ENCODE results near the gene NPAS4.
"Not testable (repeated sequence)": the region's sequence is repeated elsewhere in the genome, so short reads cannot be mapped to it uniquely, and the experiment has no call there.

NPAS4 gene

GRCh38 chr11:66437979-66438503, 17.2 kb downstream of the NPAS4 start (continued):
- TF ChIP-seq, protein P1, sequence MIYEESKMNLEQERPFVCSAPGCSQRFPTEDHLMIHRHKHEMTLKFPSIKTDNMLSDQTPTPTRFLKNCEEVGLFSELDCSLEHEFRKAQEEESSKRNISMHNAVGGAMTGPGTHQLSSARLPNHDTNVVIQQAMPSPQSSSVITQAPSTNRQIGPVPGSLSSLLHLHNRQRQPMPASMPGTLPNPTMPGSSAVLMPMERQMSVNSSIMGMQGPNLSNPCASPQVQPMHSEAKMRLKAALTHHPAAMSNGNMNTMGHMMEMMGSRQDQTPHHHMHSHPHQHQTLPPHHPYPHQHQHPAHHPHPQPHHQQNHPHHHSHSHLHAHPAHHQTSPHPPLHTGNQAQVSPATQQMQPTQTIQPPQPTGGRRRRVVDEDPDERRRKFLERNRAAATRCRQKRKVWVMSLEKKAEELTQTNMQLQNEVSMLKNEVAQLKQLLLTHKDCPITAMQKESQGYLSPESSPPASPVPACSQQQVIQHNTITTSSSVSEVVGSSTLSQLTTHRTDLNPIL (CRISPR knock-in tag; IDR thresholded peaks at IDR 0.05; ENCODE audit: low read depth): no peak
- TF ChIP-seq TCF4 (CRISPR knock-in tag; IDR thresholded peaks at IDR 0.05; ENCODE audit: borderline replicate concordance): no peak

DNA sequence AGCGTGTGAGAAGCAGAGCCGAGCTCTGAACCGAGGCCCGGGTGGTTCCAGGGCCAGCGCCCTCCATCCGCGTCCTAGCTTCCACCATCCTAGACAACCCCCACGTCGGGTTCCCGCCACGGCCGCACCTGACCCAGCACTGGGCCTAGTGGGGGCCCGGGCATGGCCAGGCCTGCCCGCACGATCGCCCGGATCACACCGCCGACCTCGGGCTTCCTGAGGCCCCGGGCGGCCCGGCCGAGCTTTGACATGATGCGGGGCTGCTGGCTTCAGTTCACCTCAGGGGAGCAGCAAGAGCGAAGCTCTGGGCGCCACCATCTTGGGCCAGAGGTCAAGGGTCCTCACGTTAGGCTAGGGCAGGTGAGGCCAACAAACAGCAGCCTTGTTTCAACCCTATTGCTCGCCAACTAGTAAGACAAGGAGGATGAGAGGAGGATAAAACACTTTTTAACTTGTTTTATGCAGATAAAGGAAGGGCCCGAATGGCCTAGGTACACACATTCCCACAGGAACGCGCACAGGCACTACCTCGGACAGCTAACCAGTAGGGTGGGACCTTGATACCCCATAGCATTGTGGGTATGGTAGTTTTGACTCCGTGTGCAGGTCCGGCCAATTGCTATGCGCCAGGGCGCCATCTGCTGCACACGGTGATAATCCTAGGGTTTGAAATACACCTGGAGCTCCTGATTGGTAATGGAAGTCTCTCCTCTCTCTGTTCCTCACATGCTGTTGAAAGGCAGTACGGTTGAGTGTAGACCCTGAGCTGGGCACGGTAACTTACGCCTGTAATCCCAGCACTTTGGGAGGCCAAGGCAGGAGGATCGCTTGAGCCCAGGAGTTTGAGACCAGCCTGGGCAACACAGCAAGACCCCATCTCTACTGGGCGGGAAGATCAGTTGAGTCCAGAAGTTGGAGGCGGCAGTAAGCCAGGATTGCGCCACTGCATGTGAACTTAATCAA, 17.9 kb downstream of the NPAS4 start, which contains the start of gene MRPL11:
Gene MRPL11, minus strand, starts transcription at position 345 of the 963 bp plus-strand sequence. Its CDS starts 94 bp downstream, at position 251.
- TF ChIP-seq CSDC2 (CRISPR knock-in tag; IDR thresholded peaks at IDR 0.05): no peak
- no peak for TF ChIP-seq TCF4 (CRISPR knock-in tag; IDR thresholded peaks at IDR 0.05; ENCODE audit: borderline replicate concordance)
- no peak for TF ChIP-seq OSR1 (CRISPR knock-in tag; IDR thresholded peaks at IDR 0.05)
- peak; percentile 97 for ATAC-seq

GRCh38 chr11:66440101-66440939, 19.5 kb downstream of the NPAS4 start:
- ATAC-seq: not testable (repeated sequence)

- ATAC-seq: not testable (repeated sequence)
Measured at GRCh38 chr11:66440940-66441282, 20.1 kb downstream of the NPAS4 start.

DNA sequence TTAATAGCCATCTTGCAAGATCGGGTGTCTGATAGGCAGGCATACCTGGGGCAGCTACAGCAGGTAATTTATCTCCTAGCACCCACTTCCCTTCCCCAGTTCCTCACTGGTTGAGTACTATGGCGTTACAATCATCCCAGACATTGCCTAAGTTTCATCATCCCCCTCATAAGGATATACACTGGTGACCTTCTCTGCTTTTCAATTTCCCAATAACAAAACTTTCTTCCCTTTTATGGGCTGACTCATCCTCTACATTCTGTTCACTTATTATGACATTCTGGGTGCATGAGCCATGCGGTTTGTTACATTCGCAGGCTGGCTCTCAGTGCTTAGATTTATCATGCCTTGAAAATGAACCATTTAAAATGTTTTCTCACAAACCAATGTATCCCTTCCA, 22.8 kb downstream of the NPAS4 start:
- peak; percentile 46; the same call in 2 of the 3 replicates for ATAC-seq

GRCh38 chr11:66447012-66447411, 26.2 kb downstream of the NPAS4 start:
- no peak for TF ChIP-seq ZFP3 (CRISPR knock-in tag; IDR thresholded peaks at IDR 0.05)
- TF ChIP-seq GLIS3 (CRISPR knock-in tag; IDR thresholded peaks at IDR 0.05): no peak
- no peak for TF ChIP-seq ISL1 (CRISPR knock-in tag; IDR thresholded peaks at IDR 0.05)
- ATAC-seq: no peak

More for the DNA sequence above, 22.8 kb downstream of the NPAS4 start:
- TF ChIP-seq GLIS3 (CRISPR knock-in tag; IDR thresholded peaks at IDR 0.05) (no peak), ZFP3 (CRISPR knock-in tag; IDR thresholded peaks at IDR 0.05) (no peak), CSDC2 (CRISPR knock-in tag; IDR thresholded peaks at IDR 0.05) (no peak), ISL1 (CRISPR knock-in tag; IDR thresholded peaks at IDR 0.05) (no peak), ZNF70 (CRISPR knock-in tag; IDR thresholded peaks at IDR 0.05) (no peak), TOX (CRISPR knock-in tag; IDR thresholded peaks at IDR 0.05; ENCODE audit: borderline replicate concordance) (no peak)

DNA sequence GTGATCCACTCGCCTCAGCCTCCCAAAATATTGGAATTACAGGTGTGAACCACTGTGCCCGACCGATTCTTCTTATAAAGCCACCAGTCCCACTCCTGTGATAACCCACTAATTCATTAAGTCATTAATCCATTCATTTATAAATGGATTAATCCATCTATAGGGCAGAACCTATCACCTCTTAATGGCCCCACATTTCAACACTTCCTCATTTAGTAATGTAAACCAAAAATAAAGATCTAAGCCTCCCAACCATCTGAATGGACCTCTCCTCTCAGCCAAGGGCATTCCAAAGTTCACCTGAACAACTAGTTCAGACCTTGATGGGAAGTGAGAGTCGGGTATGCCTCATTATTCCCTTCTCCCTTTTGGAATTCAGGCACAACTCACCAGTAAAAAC, 27.7 kb downstream of the NPAS4 start:
- no peak for ATAC-seq
- no peak for TF ChIP-seq BACH2 (CRISPR knock-in tag; IDR thresholded peaks at IDR 0.05; ENCODE audit: borderline replicate concordance)
- no peak for TF ChIP-seq OSR1 (CRISPR knock-in tag; IDR thresholded peaks at IDR 0.05)
- TF ChIP-seq ESRRG (CRISPR knock-in tag; IDR thresholded peaks at IDR 0.05): no peak
- no peak for TF ChIP-seq ZFP30 (CRISPR knock-in tag; IDR thresholded peaks at IDR 0.05)
- TF ChIP-seq, protein P2, sequence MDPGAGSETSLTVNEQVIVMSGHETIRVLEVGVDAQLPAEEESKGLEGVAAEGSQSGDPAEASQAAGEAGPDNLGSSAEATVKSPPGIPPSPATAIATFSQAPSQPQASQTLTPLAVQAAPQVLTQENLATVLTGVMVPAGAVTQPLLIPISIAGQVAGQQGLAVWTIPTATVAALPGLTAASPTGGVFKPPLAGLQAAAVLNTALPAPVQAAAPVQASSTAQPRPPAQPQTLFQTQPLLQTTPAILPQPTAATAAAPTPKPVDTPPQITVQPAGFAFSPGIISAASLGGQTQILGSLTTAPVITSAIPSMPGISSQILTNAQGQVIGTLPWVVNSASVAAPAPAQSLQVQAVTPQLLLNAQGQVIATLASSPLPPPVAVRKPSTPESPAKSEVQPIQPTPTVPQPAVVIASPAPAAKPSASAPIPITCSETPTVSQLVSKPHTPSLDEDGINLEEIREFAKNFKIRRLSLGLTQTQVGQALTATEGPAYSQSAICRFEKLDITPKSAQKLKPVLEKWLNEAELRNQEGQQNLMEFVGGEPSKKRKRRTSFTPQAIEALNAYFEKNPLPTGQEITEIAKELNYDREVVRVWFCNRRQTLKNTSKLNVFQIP (CRISPR knock-in tag; IDR thresholded peaks at IDR 0.05; ENCODE audit: borderline replicate concordance, low read depth): no peak
- no peak for TF ChIP-seq PPARA (CRISPR knock-in tag; IDR thresholded peaks at IDR 0.05; ENCODE audit: borderline replicate concordance)
- TF ChIP-seq ZNF8 (CRISPR knock-in tag; IDR thresholded peaks at IDR 0.05): no peak
- TF ChIP-seq PATZ1 (CRISPR knock-in tag; IDR thresholded peaks at IDR 0.05; ENCODE audit: borderline replicate concordance): no peak
- no peak for TF ChIP-seq RARB (CRISPR knock-in tag; IDR thresholded peaks at IDR 0.05)
- TF ChIP-seq, protein P3, sequence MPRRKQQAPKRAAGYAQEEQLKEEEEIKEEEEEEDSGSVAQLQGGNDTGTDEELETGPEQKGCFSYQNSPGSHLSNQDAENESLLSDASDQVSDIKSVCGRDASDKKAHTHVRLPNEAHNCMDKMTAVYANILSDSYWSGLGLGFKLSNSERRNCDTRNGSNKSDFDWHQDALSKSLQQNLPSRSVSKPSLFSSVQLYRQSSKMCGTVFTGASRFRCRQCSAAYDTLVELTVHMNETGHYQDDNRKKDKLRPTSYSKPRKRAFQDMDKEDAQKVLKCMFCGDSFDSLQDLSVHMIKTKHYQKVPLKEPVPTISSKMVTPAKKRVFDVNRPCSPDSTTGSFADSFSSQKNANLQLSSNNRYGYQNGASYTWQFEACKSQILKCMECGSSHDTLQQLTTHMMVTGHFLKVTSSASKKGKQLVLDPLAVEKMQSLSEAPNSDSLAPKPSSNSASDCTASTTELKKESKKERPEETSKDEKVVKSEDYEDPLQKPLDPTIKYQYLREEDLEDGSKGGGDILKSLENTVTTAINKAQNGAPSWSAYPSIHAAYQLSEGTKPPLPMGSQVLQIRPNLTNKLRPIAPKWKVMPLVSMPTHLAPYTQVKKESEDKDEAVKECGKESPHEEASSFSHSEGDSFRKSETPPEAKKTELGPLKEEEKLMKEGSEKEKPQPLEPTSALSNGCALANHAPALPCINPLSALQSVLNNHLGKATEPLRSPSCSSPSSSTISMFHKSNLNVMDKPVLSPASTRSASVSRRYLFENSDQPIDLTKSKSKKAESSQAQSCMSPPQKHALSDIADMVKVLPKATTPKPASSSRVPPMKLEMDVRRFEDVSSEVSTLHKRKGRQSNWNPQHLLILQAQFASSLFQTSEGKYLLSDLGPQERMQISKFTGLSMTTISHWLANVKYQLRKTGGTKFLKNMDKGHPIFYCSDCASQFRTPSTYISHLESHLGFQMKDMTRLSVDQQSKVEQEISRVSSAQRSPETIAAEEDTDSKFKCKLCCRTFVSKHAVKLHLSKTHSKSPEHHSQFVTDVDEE (CRISPR knock-in tag; IDR thresholded peaks at IDR 0.05): no peak
- TF ChIP-seq CSDC2 (CRISPR knock-in tag; IDR thresholded peaks at IDR 0.05): no peak
- TF ChIP-seq, protein P4, sequence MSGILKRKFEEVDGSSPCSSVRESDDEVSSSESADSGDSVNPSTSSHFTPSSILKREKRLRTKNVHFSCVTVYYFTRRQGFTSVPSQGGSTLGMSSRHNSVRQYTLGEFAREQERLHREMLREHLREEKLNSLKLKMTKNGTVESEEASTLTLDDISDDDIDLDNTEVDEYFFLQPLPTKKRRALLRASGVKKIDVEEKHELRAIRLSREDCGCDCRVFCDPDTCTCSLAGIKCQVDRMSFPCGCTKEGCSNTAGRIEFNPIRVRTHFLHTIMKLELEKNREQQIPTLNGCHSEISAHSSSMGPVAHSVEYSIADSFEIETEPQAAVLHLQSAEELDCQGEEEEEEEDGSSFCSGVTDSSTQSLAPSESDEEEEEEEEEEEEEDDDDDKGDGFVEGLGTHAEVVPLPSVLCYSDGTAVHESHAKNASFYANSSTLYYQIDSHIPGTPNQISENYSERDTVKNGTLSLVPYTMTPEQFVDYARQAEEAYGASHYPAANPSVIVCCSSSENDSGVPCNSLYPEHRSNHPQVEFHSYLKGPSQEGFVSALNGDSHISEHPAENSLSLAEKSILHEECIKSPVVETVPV (CRISPR knock-in tag; IDR thresholded peaks at IDR 0.05): no peak
- no peak for TF ChIP-seq GLIS3 (CRISPR knock-in tag; IDR thresholded peaks at IDR 0.05)
- TF ChIP-seq TCF4 (CRISPR knock-in tag; IDR thresholded peaks at IDR 0.05; ENCODE audit: borderline replicate concordance): no peak

All from SK-N-SH treated with all-trans-retinoic acid at 6 μM for 48 hours (cell line).